ENCODE measurements around the gene PDZD4.

PDZD4 gene, protein sequence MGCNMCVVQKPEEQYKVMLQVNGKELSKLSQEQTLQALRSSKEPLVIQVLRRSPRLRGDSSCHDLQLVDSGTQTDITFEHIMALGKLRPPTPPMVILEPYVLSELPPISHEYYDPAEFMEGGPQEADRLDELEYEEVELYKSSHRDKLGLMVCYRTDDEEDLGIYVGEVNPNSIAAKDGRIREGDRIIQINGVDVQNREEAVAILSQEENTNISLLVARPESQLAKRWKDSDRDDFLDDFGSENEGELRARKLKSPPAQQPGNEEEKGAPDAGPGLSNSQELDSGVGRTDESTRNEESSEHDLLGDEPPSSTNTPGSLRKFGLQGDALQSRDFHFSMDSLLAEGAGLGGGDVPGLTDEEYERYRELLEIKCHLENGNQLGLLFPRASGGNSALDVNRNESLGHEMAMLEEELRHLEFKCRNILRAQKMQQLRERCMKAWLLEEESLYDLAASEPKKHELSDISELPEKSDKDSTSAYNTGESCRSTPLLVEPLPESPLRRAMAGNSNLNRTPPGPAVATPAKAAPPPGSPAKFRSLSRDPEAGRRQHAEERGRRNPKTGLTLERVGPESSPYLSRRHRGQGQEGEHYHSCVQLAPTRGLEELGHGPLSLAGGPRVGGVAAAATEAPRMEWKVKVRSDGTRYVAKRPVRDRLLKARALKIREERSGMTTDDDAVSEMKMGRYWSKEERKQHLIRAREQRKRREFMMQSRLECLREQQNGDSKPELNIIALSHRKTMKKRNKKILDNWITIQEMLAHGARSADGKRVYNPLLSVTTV

DNA sequence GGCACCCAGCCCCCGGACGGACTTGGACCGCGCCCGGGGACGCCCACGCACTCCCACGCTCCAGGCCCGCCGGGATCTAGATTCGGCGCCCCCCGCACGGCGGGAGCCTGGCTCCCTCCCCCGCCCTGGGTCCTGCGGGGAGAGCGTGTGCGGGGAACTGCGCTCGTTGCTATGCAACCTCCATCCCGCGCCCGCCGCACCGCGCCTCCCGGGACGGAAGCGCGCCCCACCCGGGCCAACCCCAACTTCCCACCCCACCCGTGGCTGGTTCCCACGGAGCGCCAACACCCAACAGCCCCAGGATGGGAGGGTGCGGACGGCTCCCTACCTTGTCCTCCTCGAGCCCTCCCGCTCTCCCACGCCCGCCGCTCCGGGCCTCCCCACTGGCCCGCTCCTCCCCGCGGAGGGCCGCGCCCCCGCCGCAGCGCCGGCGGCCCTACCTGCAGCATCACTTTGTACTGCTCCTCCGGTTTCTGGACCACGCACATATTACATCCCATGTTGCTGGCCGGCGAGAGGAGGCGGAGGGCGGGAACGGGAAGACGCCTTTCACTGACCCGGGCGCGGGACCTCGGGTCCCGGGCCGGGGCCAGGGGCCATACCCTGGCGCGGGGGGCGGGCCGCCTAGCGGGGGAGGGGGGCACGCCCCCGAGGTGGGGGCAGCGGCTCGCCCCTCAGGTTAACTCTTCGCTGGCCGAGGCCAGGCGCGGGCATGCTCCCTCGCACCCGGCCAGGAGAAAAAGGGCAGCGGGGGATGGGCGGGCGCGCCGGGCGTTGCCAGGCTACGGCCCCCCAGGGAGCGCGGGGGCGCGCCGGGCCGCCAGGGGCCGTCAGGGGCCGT, at the start of gene PDZD4:
PDZD4 (minus strand) TSS at position 746 of the 841 bp plus-strand sequence; CDS start at position 500, 246 bp downstream.
- DNase-seq, result no peak

DNA sequence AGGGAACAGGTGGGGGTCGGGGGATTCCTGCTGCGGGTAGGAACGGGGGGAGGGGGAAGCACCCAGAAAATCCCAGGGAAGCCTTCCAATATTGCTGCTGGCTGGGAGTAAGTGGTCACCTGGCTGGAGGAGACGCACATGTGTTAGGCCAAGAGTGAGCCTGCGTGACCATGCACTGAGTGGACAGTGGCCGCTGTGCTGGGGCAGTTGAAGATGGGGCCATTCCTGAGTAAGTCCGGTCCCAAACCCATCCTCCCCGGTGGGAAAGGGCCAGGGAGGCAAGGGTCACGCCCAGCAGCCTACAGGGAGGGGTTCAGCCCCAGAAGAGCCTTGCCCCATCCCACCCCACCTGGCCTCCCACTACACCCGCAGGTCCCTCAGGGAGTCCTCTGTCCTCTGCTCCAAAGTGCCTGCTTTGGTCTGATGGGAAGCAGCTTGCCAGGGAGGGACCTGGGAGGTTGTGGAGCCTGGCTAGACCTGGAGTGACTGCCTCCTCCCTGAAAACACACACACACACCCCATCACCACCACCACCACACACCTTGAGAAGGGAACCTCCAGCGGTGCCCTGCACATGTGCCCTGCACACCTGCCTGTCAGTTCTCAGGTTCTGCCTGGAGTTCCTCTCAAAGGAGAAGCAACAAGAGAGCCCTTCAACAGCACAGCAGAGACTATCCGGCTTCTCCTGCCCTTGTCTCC, 49.5 kb upstream of the PDZD4 start:
- DNase-seq, result no peak

DNA sequence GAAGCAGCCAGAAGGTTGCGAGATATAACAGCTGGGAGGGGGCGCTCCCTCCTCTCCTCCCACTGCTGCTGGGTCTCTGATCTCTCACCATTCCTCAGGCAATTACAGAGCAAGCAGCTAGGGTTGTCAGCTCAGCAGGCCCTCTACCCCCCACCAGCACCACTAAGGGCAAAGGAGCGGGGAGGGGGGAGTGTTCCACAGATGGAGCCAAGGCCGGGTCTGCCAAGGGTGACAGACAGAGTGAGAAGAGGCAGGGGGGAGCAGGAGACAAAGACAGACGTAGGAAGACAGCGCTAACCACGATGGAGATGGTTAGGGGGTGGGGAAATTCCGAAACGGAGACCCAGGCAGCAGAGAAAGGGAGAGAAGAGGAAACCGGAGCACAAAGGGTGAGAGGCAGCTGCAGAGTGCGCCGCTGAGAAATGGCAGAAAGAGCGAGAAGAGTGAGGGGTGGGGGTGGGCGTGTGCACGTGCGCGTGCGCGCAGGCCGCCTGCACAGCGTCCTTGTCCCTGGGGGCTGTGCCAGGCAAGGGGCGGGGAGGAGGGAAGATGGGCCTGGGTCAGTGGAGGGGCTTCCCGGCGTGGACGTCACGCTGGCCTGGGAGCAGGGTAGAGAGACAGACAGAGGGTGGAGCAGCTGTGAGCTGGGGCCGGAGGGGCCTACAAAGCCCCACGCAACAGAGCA, 48.8 kb upstream of the PDZD4 start:
- DNase-seq, result no peak

DNA sequence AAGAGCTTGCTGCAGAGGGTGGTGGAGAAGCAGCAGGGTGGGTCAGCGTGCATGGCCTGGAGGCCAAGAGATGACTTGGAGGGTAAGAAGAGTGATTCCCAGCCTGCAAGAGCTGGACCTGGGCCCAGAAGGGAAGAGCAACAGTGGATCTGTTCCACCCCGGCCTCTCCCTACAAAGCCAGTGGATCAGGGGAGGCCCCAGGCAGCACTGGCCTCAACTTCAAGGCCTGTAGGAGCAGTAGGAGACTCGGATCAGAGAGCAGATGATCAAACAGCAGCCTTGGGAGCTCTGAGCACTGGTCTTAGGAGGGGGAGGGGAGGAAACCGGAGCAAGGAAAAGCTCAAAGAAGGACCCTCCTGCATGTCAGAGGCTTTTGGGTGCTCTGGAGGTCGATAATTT, 48.0 kb upstream of the PDZD4 start:
- no peak for DNase-seq

DNA sequence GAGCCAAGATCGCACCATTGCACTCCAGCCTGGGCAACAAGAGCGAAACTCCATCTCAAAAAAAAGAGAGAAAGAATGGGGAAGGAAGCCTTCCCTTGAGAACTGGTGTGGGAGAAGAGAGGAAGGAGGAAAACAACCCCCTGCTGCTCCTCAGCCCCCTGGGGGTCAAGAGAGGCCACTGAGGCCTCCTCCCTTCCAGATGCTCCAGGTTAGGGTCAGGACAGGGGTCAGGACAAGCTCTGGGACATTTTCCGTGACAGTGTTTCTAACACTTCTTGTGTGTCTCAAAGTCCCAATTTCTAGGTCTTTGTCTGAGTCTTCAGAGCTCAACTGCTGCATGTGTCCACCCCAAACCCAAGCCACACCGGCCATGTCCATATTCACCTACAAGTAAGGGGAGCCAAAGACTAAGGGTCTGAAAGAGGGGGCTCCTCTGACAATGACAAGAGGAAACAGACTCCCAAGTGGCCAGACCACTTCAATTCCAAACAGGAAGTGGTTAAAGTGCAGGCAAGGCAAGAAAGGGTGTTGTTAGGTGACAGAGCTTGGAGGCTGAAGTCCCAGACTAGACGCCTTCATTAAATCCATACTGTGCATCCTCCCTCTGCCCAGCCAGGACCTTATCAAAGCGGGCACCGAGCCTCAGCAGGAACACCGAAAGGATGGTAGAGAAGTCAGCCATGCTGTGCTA, 47.4 kb upstream of the PDZD4 start:
- DNase-seq, result no peak

DNA sequence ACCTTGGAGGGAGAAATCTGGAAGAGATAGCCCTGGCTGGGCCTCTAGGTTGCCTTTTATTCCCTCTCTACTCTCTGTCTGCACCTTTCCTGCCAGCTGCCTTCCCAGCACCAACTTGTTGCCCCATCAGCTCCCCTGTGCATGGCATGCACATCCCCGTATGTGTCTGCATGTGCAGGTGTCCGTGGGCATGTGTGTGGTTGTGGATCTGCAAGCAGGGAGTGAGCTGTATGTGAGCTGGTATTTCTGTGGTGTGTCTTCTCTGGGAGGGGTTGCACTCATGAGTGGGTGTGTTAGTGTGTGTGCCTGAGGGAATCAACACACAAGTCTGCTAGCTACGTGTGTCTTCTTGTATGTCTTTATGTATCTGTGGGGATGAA, 45.8 kb upstream of the PDZD4 start:
- DNase-seq, result no peak

DNA sequence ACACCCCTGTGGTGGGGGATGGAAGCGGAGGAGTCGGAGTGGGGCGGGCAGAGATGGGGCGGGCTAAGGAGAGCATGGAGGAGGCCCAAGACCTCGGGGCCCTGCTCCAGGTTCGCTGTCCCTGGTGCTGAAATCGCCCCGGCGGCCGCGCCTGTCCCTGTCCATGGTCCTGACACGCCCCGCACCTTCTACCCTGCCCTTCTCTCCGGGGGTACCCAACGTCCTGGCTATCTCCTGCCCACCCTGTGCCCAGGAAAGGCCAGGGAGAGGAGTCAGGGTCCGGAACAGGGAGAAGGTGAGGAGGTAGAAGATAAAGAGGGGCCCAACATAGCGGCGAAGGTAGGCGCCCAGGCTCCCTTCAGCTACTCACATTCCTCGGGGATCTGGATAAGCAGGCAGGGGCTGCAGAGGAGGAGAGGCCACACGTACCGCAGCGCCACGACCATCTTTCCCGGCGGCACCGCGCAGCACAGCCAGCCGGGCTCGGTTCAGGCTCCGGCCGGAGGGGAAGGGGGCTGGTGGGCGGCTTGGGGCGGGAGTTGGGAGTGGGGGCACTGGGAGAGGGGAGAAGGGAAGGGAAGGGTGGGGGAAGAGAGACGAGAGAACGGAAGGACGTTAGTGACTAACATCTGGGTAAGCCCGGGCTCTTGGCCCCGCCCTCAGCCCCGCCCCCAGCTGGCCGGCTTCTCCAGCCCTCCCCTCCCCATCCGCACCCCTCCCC, 45.2 kb upstream of the PDZD4 start:
- no peak for DNase-seq

DNA sequence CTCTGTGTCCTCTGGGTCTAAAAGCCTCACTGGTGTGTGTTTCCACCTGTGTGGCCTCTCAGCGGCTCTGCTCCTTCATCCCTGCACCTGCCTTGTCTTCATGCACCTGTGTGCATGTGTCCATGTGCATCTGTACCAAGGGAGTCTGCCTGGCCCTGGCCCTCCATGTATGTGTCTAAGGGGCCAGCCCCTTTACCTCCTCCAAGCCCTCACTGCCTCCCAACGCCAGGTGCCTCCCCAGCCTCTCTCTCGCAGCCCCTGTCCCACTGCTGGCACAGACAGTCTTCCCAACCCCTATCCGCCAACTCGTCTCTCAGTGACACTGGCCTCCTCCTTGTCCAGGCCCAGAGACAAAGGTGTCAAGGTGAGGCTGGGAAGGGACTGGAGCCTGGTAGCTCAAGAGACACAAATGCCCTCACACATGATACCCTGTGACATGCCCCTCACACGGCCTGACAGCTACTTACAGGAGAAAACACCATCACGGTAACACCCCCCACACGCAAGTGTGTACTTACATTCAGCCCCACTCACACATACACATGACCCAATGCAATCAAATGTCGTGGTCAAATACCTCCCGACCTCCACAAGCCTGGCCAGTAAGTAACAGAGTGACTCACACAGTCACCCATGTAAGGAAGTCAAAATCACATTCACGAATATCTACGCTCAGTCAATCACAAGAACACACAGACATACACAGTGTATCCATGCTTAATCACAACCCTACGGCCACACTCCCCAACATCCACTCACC, 44.2 kb upstream of the PDZD4 start:
- DNase-seq, result no peak

DNA sequence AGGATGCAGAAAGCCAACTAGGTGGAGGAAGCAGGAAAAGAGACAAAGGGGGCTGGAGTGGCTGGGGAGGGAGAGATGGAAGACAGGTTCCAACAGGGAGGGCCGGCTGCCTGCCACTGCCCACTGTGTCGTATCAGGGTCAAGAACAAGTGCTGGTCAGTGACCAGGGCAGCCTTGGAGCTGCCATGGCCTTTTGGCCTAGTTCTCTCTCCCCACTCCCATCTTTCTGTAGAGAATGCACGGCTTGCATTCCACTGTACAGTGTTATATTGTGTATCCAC, 43.7 kb upstream of the PDZD4 start:
- DNase-seq, result no peak

DNA sequence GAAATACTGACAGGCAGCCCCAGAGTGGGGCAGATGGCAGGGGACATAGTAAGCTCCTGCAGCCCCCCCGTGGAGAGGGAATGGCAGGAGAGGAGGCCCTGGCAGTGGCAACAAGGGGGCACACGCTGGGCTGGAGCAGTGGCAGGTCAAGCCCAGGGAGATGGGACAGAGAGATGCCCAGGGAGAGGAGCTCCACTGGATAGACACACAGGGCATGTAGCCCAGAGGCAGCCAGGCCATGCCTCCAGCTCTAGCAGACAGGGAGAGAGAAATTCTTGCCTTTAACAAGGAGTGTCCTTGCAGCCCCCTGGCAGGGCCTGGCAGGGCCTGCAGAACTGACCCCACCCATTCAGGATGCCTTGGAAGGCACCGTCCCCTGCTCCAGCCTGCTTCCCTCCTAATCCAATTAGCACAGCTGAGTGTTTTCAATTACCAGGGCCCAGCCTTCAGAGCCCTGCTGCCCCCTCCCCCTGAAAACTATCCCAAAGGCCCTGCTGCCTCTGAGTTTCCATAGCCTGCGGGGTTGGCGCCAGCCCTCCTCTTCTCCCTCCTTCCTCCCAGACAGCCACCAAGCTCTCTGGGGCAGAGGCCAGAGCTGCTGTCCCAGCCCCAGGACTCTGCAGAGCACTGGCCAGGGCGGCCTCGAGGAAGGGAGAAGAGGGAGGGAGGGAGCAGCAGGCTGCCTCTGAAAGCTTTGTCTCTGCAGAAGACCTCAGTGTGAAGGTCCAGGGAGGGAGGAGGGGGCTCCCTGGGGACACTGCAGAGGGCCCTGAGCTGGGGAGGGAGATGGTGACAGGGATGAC, 43.1 kb upstream of the PDZD4 start:
- no peak for DNase-seq

DNA sequence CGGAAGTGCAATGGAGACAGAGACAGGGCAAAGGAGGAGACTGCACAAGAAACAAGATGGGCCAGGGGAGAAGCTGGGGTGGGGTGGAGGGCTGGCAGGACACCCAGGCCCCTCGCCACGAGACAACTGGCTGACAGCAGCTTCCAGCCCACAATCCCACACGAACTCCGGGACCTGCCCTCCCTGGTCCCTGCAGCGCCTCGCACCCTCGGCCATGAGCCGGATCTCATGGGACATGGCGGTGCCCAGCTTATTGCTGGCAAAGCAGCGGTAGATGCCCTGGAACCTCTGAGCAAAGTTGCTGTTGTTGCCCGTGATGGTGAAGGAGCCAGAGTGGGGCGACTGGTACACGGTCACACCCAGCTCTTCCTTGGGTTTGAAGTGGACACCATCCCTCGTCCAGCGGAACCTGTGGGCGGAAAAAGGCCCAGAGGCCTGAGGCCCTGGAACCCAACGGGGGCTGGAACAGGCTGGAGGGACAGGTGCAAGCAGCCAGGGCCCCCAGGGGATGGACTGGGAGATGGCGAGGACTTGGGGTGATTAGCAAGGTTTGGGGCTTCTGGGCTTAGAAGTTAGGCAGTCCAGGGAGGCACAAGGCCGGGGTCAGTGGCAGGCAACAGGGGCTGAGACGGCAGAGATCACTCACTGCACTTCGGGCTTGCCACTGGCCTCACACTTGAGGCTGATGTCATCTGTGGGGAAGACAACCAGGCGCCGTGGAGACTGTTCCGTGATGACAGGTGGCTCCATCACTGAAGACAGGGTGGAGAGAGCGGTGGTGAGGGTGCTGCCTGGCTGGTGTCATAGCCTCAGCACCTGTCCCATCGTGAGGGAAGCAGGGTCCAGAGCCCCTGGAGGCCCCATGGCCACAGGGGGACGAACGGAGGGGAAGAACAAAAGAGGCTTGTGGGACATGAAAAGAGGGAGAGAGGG, 41.9 kb upstream of the PDZD4 start:
- no peak for DNase-seq

DNA sequence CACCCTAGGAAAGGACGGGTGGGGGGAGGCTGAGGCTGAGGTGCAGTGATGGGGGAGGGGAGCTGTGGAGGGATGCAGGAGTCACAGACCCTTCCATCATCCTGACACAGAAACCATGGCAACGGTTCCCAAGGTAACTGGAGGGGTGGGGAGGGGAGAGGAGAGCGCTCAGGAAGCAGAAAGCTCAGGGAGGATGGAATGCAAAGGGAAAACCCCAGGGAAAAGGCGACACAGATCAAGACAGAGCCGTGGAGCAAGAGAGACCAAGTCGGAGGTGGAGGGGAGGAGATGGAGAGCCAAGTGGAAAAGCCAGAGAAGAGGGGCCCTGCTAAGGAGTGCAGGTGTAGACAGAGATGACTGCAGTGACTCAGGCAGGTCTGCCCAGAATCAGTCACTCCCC, 41.1 kb upstream of the PDZD4 start:
- no peak for DNase-seq

DNA sequence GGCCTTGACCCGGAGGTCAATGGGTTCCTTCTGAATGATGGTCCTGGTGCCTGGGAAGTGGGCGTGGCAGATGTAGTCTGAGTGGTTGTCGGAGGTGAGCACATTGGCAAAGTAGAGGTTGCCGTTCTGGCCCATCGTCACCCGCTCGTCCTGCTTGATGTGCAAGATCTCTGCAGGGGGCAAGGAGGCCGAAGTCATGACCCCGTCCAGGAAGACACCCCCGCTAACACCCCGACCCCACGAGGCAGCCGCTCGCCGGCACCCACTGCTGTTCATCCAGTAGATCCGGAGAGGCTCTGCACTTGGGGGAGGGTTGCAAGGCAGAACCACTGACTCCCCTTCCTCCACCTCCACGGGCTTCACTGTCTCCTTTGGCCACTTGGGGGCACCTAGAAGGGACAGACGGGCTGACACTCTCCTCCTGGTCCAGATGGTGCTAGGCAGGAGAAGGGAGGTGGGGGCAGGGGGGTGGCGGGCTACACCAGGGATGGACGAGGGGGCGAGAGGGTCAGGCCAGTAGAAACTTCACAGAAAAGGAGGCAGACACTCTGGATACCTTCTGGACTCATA, 40.5 kb upstream of the PDZD4 start:
- DNase-seq, result no peak

DNA sequence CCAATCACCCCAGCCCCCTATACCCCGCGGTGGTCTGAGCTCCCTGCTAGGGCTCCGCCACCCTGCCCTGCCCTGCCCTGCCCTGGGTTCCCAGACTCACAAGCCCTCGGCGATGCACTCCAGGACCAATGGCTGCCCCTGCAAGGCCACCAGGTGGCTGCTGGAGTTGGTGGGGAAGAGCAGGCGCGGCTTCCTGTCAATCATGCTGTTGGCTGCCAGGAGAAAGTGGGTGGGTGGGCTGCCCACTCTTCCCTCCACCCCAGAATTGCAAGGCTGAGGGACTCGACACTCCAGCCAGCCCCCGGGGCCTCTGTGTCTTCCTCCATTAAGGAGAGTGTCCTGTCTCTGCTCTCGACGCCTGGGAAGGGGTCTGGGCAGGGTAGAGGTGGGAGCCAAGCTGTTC, 39.9 kb upstream of the PDZD4 start:
- no peak for DNase-seq

DNA sequence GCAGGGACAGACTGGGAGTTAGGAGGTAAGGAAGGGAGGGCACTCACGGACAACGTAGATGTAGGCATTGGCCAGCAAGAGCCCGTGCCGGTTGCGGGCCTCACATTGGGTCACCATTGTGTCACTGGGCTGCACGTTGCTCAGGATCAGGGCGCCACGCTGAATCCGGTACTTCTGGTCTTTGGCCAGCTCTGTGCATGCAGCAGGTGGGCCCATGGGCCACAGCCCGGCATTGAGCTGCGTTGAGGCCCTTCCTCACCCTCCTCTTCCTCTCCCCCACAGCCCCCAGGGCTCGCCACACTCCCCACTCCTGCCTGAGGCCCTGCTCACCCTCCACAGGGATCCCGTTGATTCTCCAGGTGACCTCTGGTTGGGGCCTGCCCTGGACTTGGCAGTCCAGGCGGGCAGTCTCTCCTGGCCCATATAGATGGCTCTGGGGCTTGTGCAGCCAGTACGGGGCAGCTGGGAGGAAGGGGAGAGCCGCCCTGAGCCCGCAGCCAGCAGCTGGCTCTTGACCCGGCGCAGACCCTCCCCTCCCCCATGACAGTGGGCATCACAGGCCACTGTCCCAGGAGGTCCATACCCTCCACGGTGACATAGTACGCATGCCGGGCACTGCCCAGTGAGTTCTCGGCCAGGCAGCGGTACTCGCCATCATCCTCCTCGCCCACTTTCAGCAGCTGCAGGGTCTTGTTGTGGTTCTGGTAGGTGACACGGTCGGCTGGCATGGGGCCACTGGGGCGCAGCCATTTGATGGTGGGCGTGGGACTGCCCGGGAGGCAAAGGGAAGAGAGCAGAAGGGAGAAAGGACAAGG, 39.3 kb upstream of the PDZD4 start:
- no peak for DNase-seq

DNA sequence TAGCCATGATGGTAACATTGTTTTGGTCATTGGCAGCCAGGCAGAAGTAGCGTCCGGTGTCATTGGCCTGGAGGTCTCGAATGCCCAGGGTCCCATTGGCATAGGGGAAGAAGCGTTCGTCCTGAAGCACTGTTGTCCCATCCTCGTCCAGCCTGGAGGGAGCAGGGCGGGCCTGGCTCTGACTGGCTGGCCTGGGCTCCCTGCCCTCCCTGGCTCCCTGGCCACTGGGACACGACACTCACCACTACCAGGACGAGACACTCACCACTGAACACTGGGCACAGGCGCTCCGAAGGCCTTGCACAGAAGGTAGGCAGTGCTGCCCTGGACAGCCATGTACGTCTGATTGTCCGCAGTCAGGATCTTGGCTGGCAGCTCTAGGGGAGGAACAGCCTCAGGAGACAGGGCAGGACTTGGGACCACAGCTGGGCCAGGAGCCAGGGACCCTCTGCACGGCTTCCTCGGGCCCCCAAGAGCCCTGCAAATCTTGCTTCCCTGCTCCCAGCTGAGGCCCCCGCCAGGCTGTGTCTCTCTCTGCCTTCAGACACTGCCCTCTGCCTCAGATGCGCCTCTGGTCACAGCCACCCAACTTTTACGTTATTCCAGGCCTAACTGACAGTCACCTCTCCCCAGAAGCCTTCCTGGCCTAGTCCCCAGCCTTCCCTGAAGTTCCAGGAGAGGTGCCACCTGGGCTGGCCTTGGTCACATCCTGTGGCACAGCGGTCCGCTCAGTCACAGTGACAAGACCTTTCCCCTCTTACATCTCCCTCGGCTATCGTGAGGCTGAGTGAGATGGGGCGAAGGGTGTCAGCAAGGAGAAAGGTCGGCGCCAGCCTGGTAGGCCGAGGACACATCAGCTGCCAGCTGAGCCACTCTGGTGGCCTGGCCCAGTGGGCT, 38.5 kb upstream of the PDZD4 start:
- no peak for DNase-seq
